ENCODE results near the gene XRCC5. TPM values are rescaled to one million over a fixed set of nuclear protein-coding genes. Genes with fewer than 3 reads are reported as not detected.

XRCC5 gene
- total RNA-seq, 1 experiment from 2014 or later: 290 TPM

- Histone ChIP-seq H3K9ac (ENCODE audit: low read length) (peak overlapping the region; percentile 98), H3K36me3 (ENCODE audit: low read depth, low read length) (peaks cover 49% of the 10 kb centered on the region), H3K27ac (ENCODE audit: low read length) (no peak overlapping the region), H3K9me2 (replicated peaks; ENCODE audit: low read length) (no peaks in the 10 kb centered on the region), H3K79me2 (ENCODE audit: low read length) (peaks cover 50% of the 10 kb centered on the region), H2AFZ (ENCODE audit: low read length) (no peak overlapping the region), H3K4me3 (ENCODE audit: low read length) (peak overlapping the region; percentile 97), H4K20me1 (ENCODE audit: low read length) (0 out of 2 replicates have a peak, but pooled peaks cover 18% of the 10 kb centered on the region), H3K4me2 (ENCODE audit: low read length) (peak overlapping the region; percentile 97), H3K9me3 (ENCODE audit: low read length) (no peaks in the 10 kb centered on the region), H3K4me1 (ENCODE audit: insufficient read depth, low read length) (peaks cover 36% of the 10 kb centered on the region), H3F3A (ENCODE audit: low read length, unreplicated experiment) (no peaks in the 10 kb centered on the region), H3K27me3 (ENCODE audit: low read length) (no peaks in the 10 kb centered on the region)
- intact Hi-C loops (cut with micrococcal nuclease): loop anchor here (2.0 to 10.0 kb wide), 2 partner anchors 78 to 384 kb away; partner anchors contain the start of gene RPL37A
- no TSS peak for BruUV-seq (replicated peaks)
- DNase-seq (no peak), ATAC-seq (no peak)
- no peak for TF ChIP-seq EZH2phosphoT487 (IDR thresholded peaks at IDR 0.05; ENCODE audit: borderline replicate concordance, low read length)
- ChIA-PET POLR2A (ENCODE audit: unreplicated experiment) (no interaction called here), CTCF (no interaction called here)
Measured at GRCh38 chr2:216110620-216111019, 1.5 kb downstream of the XRCC5 start.

- Histone ChIP-seq H3K9me3 (ENCODE audit: low read length) (no peaks in the 10 kb centered on the region), H3K9ac (ENCODE audit: low read length) (peak overlapping the region; percentile 98; the same call in 1 of the 2 replicates), H3K79me2 (ENCODE audit: low read length) (peaks cover 55% of the 10 kb centered on the region), H3K4me2 (ENCODE audit: low read length) (peak overlapping the region; percentile 97), H3K27ac (ENCODE audit: low read length) (no peak overlapping the region), H3K9me2 (replicated peaks; ENCODE audit: low read length) (no peaks in the 10 kb centered on the region), H3K4me1 (ENCODE audit: insufficient read depth, low read length) (peaks cover 39% of the 10 kb centered on the region), H2AFZ (ENCODE audit: low read length) (no peak overlapping the region), H3K27me3 (ENCODE audit: low read length) (no peaks in the 10 kb centered on the region), H3K4me3 (ENCODE audit: low read length) (peak overlapping the region; percentile 97), H4K20me1 (ENCODE audit: low read length) (0 out of 2 replicates have a peak, but pooled peaks cover 18% of the 10 kb centered on the region), H3F3A (ENCODE audit: low read length, unreplicated experiment) (no peaks in the 10 kb centered on the region), H3K36me3 (ENCODE audit: low read depth, low read length) (peaks cover 54% of the 10 kb centered on the region)
- BruUV-seq (replicated peaks): no TSS peak
- CTCF ChIA-PET: no interaction called here
- DNase-seq (no peak), ATAC-seq (no peak)
- no peak for TF ChIP-seq EZH2 (IDR thresholded peaks at IDR 0.05; ENCODE audit: low read length, unreplicated experiment)
- no peak for TF ChIP-seq EZH2phosphoT487 (IDR thresholded peaks at IDR 0.05; ENCODE audit: borderline replicate concordance, low read length)
- no peak for TF ChIP-seq CTCF (conservative IDR thresholded peaks at IDR 0.05; ENCODE audit: low read depth, low read length)
- intact Hi-C loops (cut with micrococcal nuclease): loop anchor here (2.0 to 10.0 kb wide), 2 partner anchors 78 to 384 kb away; partner anchors contain the start of gene RPL37A
- POLR2A ChIA-PET (ENCODE audit: unreplicated experiment): no interaction called here
Measured at GRCh38 chr2:216111122-216111521, 2.0 kb downstream of the XRCC5 start.

GRCh38 chr2:216112926-216113325 lies 3.8 kb downstream of the XRCC5 start:
- TF ChIP-seq CTCF (conservative IDR thresholded peaks at IDR 0.05; ENCODE audit: low read depth, low read length): no peak
- no peak for TF ChIP-seq EZH2 (IDR thresholded peaks at IDR 0.05; ENCODE audit: low read length, unreplicated experiment)
- no peak for TF ChIP-seq EZH2phosphoT487 (IDR thresholded peaks at IDR 0.05; ENCODE audit: borderline replicate concordance, low read length)
- Histone ChIP-seq H3K4me2 (ENCODE audit: low read length) (no peak overlapping the region), H3K27me3 (ENCODE audit: low read length) (no peaks in the 10 kb centered on the region), H3K4me3 (ENCODE audit: low read length) (no peak overlapping the region), H3F3A (ENCODE audit: low read length, unreplicated experiment) (peaks cover 6% of the 10 kb centered on the region), H4K20me1 (ENCODE audit: low read length) (0 out of 2 replicates have a peak, but pooled peaks cover 18% of the 10 kb centered on the region), H3K36me3 (ENCODE audit: low read depth, low read length) (peaks cover 72% of the 10 kb centered on the region), H3K27ac (ENCODE audit: low read length) (no peak overlapping the region), H3K9me2 (replicated peaks; ENCODE audit: low read length) (no peaks in the 10 kb centered on the region), H3K79me2 (ENCODE audit: low read length) (peaks cover 73% of the 10 kb centered on the region), H2AFZ (ENCODE audit: low read length) (no peak overlapping the region), H3K4me1 (ENCODE audit: insufficient read depth, low read length) (peaks cover 44% of the 10 kb centered on the region), H3K9ac (ENCODE audit: low read length) (no peak overlapping the region), H3K9me3 (ENCODE audit: low read length) (no peaks in the 10 kb centered on the region)
- intact Hi-C loops (cut with micrococcal nuclease): loop anchor here (10.0 kb wide), 1 partner anchor 382 kb away; the partner anchor contains the start of gene RPL37A
- ATAC-seq (no peak), DNase-seq (no peak)
- CTCF ChIA-PET: no interaction called here
- POLR2A ChIA-PET (ENCODE audit: unreplicated experiment): no interaction called here
- no TSS peak for BruUV-seq (replicated peaks)

Data from PC-3 (cell line).